HPDE6-E6E7 (cell line): ENCODE measurements around the gene PYROXD2.

ENCODE experiments used
- DNase-seq: peaks from one replicate; pipeline ENCODE4 v3.0.0; 2011; ENCODE audit warnings: missing footprints; ENCODE audit errors: extremely low spot score

The PYROXD2 gene

DNA sequence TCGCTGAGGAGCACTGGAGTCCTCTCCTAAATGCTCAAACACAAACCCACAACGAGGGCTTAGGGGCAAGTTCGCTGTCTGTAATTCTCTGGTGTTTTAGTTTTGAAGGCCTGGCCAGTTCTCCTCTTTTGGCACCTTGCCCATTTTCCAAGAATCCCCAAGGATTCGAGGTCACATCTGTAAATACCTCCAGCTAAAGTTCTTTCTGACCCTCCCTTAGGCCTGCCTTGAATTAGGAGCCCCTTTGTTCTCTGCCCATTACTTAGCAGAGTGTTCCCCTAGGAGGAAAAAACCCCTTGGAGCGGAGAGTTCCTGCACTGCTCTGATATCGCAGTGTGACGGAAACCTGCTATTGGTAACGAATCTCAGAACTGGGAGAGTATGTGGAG lies 743 bp upstream of the PYROXD2 start:
- no peak for DNase-seq

DNA sequence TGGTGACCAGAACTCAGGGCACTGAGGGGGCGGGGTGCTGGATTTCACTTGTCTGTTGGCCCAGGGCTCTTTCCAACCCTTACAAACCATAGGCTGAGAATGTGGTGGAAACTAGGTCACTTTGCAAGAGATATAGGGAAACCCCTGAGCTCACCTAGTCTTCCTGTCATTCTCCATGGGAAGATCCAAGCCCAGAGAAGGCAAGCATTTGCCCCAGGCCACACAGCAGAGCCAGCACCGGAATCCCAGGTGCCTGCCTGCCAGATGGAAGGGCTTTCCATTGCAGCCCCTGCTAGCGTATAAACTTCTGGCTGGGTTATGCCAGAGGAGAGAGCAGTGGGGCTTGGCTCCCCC lies 427 bp downstream of the PYROXD2 start:
- no peak for DNase-seq

DNA sequence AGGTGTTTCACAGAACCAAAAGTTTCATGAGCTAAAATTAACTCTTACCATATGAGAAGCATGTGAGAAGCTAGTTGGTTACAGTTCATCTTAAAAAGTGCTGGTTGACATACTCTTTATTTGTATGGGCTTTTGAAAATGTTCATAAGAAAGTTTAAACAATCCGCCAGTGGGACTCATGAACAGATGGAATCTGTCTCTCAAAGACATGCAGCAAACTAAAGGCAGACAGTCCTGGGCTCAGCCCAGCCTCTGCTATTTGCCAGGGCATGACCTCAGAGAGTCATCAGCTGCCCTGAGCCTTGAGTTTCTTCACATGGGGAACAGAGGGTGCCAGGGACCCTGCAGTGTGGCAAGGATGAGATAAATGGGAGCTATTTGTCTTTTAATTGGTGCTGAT lies 3.2 kb downstream of the PYROXD2 start:
- no peak for DNase-seq

DNA sequence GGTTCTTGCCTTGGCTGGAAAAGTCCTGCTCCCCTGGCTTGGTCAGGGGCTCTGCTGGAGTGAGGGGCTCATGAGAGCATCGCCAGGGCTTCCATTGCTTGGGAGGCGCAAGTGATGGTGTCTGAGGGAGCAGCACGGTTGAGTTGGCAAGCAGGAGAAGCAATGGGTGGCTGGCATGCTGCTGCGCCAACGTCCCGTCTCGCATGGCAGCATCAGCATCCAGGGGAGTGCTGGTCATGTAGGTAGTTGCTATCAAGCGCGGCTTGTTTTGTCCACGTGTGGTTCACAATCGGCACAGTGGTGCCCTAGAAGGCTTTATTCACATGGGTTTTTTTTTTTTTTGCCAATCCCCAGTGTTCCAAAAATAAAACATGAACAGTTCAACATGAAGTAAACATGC lies 3.8 kb downstream of the PYROXD2 start:
- no peak for DNase-seq

DNA sequence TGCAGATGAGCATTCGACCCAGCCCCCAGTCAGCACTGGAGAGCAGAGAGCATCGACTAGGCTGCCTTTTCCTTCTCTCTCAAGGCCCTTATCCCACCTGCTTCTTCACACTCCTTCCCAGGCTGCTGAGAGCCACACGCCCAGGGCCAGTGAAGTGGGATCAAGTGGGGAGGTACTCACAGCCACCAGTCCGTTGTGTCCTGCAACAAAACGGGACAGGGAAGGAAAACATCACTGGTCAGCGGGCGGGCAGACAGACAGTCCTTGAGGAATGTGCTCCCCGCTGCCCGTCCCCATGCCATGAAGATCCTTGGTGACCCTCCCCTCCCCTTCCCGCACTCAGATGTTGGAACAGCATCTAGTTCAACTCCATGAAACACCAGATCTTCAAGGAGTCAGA lies 4.2 kb downstream of the PYROXD2 start:
- DNase-seq: no peak

DNA sequence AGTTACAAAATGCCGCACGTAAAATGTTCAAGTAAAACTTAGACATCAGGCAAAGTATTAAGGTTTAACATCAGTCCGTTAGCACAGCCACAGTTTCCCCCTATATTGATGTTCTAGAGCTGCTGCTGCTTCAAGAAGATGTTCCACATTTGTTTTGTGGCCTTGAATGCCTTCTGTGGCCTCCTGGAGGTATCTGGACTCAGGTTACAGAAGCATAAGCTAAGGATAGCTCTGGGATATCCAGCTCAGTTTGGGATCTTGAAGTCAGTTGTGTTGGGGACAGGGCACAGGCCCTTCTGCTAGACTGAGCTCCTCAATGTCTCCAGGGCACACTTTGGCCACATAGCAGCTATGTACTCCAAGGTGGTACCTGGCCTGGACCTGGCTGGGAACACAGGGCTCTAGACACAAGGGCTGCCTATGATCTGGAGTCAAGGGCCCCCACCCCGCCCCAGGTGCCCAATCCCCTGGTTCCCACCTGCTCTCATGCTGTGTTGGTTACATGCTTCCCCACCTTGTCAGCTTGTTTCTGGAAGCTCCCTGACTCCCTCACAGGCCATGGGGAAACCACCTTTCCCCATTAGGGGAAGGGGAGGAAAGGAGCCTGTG lies 4.7 kb downstream of the PYROXD2 start:
- DNase-seq: no peak

DNA sequence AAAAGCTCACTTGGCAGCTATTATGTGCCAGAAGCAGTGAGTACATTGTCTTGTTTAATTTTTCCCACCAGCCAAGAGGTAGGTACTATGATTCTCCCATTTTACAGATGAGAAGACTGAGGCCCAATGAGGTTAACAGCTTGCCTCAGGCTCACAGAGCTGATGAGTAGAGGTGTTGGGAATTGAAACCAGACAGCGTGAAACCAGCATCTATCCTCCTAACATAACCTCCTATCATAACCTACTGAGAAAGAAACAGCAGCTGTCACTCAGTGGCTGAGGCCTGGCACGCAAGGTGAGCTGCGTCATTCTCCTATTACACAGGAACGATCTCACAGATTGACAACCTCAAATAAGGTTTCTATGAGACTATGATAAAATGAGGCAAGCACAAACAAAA lies 6.2 kb downstream of the PYROXD2 start:
- no peak for DNase-seq

DNA sequence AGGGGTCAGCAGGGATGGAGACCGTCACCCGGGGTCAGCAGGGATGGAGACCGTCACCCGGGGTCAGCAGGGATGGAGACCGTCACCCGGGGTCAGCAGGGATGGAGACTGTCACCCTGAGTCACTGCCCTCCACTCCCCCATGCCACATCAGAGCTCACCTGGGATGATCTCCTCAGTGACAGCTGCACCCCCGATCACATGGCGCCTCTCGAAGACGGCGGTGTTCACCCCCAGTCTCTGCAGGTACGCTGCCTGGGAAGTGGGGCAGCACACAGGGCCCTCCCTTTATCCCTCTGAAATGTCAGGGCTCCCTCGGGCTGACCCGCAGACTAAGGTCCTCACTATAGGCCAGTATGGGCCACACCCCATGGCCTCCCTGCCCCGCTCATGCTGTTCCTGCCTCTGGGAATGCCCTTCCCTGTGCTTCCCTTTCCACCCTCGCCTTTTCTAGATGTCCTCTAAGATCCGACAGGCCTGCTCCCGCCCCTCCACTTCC lies 7.2 kb downstream of the PYROXD2 start:
- no peak for DNase-seq

DNA sequence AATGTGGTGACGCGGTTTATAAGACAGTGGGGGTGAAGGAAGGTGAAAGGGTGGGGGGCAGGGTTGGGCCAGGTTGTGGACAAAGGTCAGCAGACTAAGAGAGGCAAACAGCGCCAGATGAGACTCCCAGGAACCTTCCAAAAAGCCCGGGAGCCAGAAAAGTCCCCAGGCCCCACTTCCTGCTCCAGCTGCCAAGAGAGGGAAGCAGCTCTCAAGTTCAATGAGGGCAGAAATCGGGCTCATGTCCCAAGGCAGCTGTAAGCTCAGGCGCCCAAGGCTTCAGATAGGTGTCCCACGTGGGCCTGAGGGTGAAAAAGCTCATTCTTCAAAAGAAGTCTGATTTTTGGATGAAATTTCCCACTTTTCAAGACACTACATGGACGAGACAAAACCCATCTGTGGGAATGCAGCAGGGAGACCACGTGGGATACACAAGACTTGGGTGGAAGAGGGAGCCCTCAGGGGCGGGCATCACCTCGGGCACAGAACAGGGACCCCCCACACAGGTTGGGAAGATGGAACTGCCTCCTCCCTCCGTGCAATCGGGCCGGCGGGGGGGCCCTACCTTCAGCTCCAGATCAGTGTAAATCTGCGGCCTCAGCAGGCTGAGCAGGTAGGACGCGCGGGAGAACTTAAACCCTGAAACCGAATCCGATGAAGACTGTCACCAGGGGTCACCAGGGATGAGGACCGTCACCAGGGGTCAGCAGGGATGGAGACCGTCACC lies 7.8 kb downstream of the PYROXD2 start:
- DNase-seq: no peak

DNA sequence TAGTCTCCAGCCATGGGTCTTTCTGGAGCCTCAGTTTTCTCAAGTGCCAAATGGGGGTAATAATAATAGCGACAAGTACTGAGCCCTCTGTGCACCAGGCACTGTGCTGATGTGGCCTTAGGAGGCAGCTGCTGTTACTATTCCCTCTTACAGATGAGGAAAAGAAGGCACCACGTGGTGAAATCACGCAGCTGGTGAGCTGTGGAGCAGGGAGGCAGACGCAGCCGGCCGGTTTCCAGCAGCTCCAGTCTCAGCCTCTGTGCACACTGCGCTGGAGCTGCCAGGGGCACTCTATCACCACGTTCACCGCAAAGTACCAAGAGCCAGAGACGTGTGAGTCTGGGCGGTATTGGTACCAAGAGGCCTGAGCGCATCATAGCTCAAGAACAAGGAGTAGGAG lies 9.6 kb downstream of the PYROXD2 start:
- no peak for DNase-seq

DNA sequence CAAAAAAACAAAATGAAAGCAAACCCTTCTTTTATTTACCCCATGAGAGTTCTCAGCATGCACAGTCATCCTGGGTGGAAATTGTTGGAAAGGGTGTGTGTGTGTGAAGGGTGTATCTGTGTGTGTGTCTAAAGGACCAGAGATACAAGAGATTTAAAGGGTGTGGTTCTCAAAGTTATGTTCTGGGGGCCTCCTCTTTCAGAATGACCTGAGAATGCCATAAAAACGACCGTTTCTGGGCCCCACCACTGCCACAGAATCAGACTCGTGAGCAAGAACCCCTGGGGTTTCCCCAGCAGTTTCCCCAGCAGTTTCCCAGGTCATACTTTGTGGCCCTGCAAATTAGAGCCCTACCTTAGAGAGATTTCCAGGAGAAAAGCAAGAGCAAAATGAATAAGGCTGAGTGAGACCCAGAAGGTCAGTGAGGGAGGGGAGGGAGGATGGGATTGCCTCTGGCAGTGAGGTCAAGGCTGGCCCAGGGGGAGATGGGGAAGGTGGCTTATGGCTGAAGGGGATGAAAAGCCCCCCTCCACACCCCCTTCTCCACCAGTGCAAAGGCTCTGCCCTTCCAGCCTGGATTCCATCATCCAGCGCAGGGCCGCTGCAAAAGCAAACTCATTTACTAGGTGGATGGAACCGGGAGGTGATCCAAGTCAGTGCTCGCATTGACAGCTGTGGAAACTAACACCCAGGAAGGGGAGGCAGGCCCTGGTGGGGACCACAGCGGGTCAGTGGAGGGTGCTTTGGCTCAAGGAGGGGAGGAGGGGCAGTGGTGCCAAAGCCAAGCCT lies 10.2 kb downstream of the PYROXD2 start:
- peak; percentile 36 for DNase-seq

DNA sequence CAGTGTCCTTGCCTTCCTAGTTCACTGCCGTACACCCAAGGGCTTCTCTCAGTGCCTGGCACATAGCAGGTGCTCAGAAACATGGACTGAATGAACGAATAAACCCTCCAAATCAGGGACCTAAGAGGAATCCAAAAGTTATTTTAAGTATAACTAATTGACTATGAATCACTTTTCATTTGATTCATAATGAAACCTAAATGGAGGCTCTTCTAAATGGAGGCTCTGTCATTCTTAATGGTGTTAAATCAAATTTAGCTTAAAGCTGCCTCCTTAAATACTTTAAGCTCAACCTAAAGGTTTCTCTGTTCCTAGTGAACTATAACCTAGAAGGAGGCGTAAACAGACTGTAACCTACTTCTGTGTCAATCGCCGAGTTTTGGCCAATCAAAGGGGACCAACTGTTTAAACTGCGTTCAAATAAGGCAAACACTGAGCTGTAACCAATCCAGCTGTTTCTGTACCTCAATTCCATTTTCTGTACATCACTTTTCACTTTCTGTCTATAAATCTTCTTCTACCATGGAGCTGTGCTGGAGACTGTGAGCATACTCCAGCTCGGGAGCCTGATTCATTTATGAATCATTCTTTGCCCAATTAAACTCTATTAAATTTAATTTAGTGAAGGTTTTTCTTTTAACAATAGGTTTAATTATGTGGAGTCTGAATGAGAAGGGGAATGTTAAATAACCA lies 11.0 kb downstream of the PYROXD2 start:
- DNase-seq: no peak

DNA sequence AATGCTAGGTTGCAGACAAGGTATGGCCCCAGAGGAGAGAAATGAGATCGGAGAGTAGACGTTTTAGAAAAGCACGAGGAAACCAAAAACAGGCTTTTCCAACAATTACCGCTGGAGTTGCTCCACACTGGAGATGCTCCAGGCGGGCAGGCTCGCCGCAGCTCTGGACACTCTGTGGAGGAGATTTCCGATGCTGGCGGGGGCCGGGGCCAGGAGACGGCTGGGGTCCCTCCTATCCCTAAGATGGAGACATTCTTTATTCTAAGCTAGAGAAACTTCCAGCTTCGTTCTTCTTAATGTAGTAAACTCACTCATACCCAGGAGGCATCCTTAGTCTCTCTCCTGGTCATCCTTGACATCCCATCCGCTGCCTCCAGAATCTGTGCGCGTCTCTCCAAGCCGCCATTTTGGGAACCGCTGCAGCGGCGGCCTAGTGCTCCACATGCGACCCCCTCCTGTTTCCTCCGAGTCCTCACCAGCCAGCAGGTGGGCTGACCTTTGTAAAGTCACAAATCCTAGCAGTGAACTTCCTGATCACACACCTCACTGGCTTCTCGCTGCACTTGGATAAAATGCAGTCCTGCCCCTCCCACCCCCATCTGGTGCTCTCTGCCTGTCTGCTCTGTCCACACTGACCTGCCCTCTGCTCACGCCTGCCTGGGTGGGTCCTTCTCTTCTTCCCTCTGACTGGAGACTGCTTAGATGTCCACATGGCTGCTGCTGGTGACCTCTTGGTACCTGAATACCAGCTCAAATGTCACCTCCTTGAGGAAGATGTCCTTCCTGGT lies 11.9 kb downstream of the PYROXD2 start:
- no peak for DNase-seq

DNA sequence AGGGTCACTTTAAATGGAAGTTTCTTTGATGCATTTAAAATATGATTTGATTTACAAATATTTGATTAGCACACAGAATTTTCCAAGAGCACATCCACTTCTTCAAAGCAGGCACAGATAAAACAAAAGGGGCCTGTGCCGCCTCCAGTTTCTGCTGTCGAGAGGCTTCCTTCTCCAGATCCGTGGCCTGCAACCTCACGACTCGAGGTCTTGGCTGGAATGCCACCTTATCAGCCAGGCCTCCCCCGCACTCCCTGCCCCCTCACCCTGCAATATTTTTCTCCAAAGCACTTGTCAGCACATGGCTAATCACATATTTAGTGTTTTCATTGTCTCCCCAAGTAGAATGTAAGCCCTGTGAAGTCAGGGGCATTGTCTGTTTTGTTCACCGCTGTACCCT lies 12.5 kb downstream of the PYROXD2 start:
- DNase-seq: no peak

DNA sequence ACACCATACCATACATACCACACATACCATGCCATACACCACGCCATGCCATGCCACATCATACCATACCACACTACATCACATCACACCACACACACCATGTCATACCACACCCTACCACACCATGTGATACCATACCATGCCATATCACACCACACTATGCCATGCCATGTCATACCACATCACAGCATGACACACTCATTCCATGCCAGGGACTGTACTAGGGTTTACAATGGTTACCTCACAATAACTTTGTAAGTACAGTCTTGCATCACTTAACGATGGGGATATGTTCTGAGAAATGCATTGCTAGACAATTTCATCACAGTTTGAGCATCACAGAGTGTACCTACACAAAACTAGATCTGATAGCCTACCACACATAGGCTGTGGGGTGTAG lies 14.5 kb downstream of the PYROXD2 start:
- DNase-seq: no peak

DNA sequence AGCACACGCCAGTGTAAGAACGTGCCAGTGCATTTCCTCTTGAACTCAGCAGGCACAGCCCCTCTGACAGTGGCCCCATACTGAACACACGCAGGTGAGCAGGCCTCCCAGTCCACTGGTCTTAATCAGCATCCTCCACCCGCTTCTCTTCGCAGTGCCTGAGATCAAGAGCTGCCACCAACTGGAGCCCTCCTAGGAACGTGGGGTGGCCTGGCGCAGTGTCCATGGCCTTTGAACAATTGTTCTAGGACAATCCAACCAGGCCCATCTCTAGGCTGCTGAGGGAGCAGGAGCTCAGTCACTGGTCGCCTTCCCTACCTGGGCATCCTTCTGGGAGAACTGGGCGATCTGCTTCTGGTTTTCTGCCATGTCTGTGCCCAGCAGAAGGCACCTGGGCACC lies 15.2 kb downstream of the PYROXD2 start:
- no peak for DNase-seq

DNA sequence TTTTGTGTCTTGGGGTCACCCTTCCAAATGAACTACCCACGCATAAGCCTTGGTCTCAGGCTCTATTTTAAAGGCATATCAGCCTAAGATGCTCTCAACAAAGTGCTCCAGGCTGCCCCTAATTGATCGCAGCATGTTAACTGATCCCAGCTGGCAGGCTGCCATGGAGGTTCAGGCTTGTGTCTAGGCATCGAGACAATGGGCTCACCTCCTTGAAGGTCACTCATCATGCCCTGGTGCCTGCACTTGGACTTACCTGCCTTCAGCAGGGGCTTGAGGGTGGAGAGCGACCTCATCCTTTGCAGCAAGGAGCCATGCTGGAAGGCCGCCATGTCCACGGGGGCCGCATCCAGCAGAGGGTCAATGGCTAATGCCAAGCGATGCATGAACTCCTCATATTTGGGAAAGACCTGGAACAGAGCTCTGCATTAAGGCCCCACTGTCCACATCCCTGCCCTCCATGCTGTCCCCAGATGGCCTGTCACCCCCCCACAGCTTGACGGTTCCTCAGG lies 17.8 kb downstream of the PYROXD2 start:
- DNase-seq: no peak

DNA sequence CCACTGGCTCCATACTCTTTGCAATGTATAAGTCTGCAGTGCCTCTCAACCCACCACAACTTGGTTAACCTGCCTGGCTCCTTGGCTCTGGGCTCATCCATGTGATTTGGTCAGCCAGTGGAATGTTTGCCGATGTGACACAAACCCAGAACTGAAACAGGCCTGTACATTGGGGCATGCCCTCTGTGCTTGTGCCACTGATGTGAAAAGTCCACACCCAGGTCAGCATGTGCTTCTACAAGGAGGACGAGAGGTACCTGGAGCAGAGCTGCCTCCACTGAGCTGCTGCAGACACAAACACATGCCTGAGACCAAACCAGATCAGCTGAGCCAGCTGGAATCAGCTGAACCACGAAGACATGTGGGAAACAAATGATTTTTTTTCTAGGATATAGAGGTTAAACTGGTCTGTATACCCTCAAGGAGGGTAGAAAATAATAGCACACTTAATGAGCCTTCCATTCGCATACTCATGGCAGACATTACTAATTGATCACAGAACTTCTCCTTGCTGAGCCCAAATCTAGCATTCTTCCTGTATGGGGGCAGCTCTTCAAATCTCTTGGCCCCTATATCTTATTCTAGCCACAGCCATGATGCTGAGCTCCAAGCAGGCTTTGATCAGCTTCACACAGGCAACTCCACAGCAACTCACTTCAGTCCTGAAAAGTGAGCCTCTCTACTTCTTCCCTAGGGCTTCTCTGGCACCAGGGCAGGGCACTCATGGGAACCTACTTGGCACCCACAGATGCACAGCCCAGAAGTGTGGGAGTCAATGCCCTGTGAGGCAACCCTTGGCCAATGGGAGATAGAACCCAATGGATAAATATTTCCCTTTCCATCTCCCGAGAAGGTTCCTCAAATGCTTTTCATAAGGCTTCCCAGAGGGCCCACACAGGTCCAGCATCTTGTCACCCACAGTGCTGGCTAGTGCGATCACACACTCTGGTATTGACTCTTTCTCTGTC lies 18.6 kb downstream of the PYROXD2 start:
- no peak for DNase-seq

DNA sequence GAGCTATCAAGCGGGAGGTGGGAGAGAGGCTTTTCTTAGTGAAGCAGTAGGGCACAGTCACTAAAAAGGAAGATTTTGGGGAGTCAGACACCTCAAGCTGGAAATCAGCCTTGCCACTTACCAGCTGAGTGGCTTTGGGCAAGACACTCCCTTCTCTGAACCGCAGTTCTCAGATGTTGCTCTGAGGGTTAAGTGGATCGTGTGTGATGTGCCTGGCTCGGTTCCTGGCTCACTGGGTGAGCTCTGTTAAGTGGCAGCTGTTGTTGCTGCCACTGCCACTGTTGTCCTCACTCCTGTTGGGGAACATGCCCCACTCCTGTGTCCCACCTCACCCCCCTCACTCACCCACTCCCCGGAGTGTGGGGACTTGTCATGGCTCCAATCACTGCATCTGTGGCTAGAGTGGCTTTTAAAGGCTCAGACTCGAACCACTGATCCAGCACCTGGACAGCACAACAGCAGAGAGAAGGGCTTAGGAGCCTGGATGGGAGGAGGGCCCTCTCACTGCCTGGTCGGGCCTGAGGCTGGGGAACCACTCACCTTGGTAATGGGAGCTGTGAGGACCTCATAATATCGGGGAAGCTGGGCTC lies 20.0 kb downstream of the PYROXD2 start:
- no peak for DNase-seq

DNA sequence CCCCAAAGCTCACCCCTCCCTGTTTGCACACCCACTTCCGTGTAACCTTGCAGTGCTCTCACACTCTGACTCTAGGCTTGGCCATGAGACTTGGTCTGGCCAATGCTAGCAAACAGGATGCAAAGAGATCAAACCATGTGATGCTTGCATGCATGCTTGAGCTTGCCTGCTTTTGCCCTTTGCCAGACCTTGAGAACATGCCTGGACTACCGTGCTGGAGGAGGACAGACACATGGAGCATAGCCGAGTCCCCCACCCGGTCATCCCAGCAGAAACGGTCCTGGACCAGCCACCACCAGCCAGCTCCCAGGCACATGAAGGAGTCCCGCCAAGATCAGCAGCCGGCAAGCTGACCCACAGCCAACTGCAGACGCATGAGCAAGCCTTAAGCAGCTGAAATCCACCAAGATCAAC lies 23.4 kb downstream of the PYROXD2 start:
- DNase-seq: peak; percentile 28
